BLaER1 (cell line): Measurements from ENCODE around the gene RNF224.

ENCODE experiments used
- H3K27ac ChIP-seq: shearing (Covaris generic); formaldehyde crosslinking; 2 replicates; pipeline ENCODE4 v1.8.1; 2022
- H3K27me3 ChIP-seq: shearing (Covaris generic); formaldehyde crosslinking; 2 replicates; pipeline ENCODE4 v1.8.1; 2022
- H3K36me3 ChIP-seq: shearing (Covaris generic); formaldehyde crosslinking; 2 replicates; pipeline ENCODE4 v1.8.1; 2022
- H3K4me1 ChIP-seq: shearing (Covaris generic); formaldehyde crosslinking; 2 replicates; pipeline ENCODE4 v1.8.1; 2022
- H3K4me2 ChIP-seq: shearing (Covaris generic); formaldehyde crosslinking; 2 replicates; pipeline ENCODE4 v1.8.1; 2022
- H3K4me3 ChIP-seq: shearing (Covaris generic); formaldehyde crosslinking; 2 replicates; pipeline ENCODE4 v1.8.1; 2022
- H3K9ac ChIP-seq: shearing (Covaris generic); formaldehyde crosslinking; 2 replicates; pipeline ENCODE4 v1.8.1; 2022
- H3K9me3 ChIP-seq: shearing (Covaris generic); formaldehyde crosslinking; 2 replicates; pipeline ENCODE4 v1.8.1; 2022
- H4K20me1 ChIP-seq: shearing (Covaris generic); formaldehyde crosslinking; 2 replicates; pipeline ENCODE4 v1.8.1; 2022
- Cebpa-rat ChIP-seq: shearing (Covaris generic); IDR thresholded peaks from 2 replicates; pipeline ENCODE4 v1.8.1; 2022

The RNF224 gene

GRCh38 chr9:137231372-137232039 lies 4.2 kb downstream of the RNF224 start:
- no peak for TF ChIP-seq Cebpa-rat
- Histone ChIP-seq H3K4me2 (peak overlapping the region; percentile 25; the same call in 1 of the 2 replicates), H3K36me3 (no peaks in the 10 kb centered on the region), H4K20me1 (peaks cover 17% of the 10 kb centered on the region; the same call in 1 of the 2 replicates), H3K27me3 (no peaks in the 10 kb centered on the region), H3K4me1 (peaks cover 76% of the 10 kb centered on the region), H3K9me3 (no peaks in the 10 kb centered on the region), H3K4me3 (no peak overlapping the region), H3K27ac (0 out of 2 replicates have a peak overlapping the region, but pooled peaks have one; percentile 12), H3K9ac (0 out of 2 replicates have a peak overlapping the region, but pooled peaks have one; percentile 46)

DNA sequence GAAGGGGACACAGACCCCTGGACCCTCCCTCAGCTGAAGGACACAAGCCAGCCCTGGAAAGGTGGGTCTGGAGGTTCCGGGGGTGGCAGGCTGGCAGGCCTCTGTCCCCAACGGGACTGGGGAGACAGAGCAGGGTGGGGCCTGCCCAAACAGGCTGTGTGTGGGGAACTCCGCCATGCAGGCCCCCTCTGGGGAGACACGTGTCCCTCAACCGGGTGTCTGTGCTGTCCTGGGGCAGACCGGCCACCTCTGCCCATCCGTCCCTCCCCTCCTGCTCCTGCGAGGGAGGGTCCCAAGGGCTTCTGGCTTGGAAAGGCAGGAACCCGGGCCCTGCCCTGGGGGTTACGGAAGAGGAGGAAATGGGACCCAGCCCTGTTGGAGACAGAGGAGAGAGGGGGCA lies 4.8 kb downstream of the RNF224 start:
- Histone ChIP-seq H4K20me1 (peaks cover 17% of the 10 kb centered on the region; the same call in 1 of the 2 replicates), H3K4me2 (peak overlapping the region; percentile 25), H3K27me3 (no peaks in the 10 kb centered on the region), H3K4me1 (peaks cover 80% of the 10 kb centered on the region), H3K27ac (0 out of 2 replicates have a peak overlapping the region, but pooled peaks have one; percentile 12), H3K9ac (0 out of 2 replicates have a peak overlapping the region, but pooled peaks have one; percentile 46), H3K9me3 (no peaks in the 10 kb centered on the region), H3K36me3 (no peaks in the 10 kb centered on the region), H3K4me3 (no peak overlapping the region)
- no peak for TF ChIP-seq Cebpa-rat

GRCh38 chr9:137232510-137232909 lies 5.2 kb downstream of the RNF224 start:
- no peaks in the 10 kb centered on the region for H3K36me3 ChIP-seq
- H3K27ac ChIP-seq, result 0 out of 2 replicates have a peak overlapping the region, but pooled peaks have one; percentile 12
- no peaks in the 10 kb centered on the region for H3K27me3 ChIP-seq
- no peaks in the 10 kb centered on the region for H3K9me3 ChIP-seq
- no peak overlapping the region for H3K4me3 ChIP-seq
- peaks cover 17% of the 10 kb centered on the region; the same call in 1 of the 2 replicates for H4K20me1 ChIP-seq
- H3K9ac ChIP-seq, result 0 out of 2 replicates have a peak overlapping the region, but pooled peaks have one; percentile 46
- no peak for TF ChIP-seq Cebpa-rat
- peak overlapping the region; percentile 25 for H3K4me2 ChIP-seq
- peaks cover 80% of the 10 kb centered on the region for H3K4me1 ChIP-seq

DNA sequence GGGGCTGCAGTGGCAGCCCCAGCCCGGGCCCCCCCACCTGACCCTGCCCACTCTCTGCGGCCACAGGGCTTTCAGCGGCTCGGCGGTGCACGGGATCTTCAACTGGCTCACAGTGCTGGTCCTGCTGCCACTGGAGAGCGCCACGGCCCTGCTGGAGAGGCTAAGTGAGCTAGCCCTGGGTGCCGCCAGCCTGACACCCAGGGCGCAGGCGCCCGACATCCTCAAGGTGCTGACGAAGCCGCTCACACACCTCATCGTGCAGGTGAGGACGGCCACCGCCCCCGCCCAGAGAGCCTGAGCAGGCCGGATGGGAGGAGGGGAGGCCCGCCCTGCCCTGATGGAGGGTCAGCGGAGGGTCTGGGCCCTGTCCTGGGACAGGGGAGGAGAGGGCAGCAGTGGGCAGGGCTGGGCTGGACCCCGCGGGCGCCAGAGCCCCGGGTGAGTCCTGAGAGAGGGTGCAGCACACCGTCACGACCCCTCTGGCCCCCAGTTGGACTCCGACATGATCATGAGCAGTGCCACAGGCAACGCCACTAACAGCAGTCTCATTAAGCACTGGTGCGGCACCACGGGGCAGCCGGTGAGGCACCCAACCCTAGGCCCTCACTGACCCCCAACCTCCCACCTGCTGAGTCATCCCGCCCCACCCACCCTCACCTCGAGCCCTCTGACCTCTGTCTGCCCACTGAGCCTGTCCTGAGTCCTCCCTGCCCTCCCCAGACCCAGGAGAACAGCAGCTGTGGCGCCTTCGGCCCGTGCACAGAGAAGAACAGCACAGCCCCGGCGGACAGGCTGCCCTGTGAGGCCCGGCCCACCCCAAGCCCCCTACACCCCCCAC lies 6.1 kb downstream of the RNF224 start:
- no peaks in the 10 kb centered on the region for H3K36me3 ChIP-seq
- no peak overlapping the region for H3K27ac ChIP-seq
- no peaks in the 10 kb centered on the region for H3K9me3 ChIP-seq
- H3K27me3 ChIP-seq, result no peaks in the 10 kb centered on the region
- H3K4me1 ChIP-seq, result peaks cover 83% of the 10 kb centered on the region
- H3K4me2 ChIP-seq, result no peak overlapping the region
- TF ChIP-seq Cebpa-rat, result no peak
- peaks cover 17% of the 10 kb centered on the region; the same call in 1 of the 2 replicates for H4K20me1 ChIP-seq
- H3K4me3 ChIP-seq, result no peak overlapping the region
- no peak overlapping the region for H3K9ac ChIP-seq

DNA sequence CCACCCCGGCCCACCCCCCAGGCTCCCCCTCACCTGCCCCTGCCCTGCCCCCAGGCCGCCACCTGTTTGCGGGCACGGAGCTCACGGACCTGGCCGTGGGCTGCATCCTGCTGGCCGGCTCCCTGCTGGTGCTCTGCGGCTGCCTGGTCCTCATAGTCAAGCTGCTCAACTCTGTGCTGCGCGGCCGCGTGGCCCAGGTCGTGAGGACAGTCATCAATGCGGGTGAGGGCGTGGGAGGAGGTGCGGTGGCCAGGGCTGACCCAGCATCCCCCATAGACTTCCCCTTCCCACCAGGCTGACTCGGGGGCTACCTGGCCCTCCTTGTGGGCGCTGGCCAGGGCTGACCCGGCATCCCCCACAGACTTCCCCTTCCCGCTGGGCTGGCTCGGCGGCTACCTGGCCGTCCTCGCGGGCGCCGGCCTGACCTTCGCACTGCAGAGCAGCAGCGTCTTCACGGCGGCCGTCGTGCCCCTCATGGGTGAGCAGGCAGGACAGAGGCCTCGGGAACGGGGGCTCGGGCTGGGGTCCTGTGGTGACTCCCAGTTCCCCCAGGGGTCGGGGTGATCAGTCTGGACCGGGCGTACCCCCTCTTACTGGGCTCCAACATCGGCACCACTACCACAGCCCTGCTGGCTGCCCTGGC lies 6.9 kb downstream of the RNF224 start:
- Histone ChIP-seq H3K4me2 (peak overlapping the region; percentile 98), H3K9me3 (no peaks in the 10 kb centered on the region), H3K27ac (peak overlapping the region; percentile 79; the same call in 1 of the 2 replicates), H3K4me1 (peaks cover 83% of the 10 kb centered on the region), H3K4me3 (peak overlapping the region; percentile 63), H3K36me3 (no peaks in the 10 kb centered on the region), H3K27me3 (no peaks in the 10 kb centered on the region), H3K9ac (peak overlapping the region; percentile 66; the same call in 1 of the 2 replicates), H4K20me1 (peaks cover 17% of the 10 kb centered on the region; the same call in 1 of the 2 replicates)
- TF ChIP-seq Cebpa-rat, result no peak

DNA sequence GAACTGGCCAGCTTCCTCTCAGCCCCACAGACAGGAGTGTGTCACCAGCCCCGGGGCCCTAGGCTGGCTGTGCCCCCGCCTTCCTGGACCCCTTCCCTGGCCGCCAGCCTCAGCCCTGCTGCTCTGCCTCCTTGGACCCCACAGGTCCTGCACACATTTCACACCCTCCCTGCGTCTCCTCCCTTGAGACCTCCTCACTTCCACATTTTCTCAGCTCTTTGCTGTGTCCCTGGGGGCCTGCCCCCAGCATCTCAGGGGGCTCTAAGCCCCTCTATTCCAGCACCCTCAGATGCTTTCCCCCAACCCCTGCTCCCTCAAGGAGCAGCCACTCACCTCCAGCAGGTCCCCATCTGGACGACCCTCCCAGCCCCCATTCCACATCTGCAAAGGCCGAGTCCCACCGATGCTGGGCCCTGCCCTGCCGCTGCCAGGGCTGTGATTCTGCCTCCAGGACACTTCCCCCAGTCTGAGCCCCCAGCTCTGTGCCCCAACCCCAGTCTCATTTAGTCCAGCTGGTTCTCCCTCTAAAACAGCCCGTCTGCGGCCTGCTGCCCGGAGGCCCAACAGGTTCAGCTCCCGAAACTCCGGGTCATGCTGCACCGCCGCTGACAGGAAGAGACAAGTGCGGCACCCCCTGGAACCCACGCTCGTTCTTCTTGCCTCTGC lies 7.6 kb downstream of the RNF224 start:
- Histone ChIP-seq H3K36me3 (no peaks in the 10 kb centered on the region), H3K4me3 (peak overlapping the region; percentile 63), H4K20me1 (peaks cover 17% of the 10 kb centered on the region; the same call in 1 of the 2 replicates), H3K27me3 (no peaks in the 10 kb centered on the region), H3K4me1 (peaks cover 83% of the 10 kb centered on the region), H3K4me2 (peak overlapping the region; percentile 98), H3K9me3 (no peaks in the 10 kb centered on the region), H3K9ac (peak overlapping the region; percentile 66), H3K27ac (peak overlapping the region; percentile 79)
- no peak for TF ChIP-seq Cebpa-rat

DNA sequence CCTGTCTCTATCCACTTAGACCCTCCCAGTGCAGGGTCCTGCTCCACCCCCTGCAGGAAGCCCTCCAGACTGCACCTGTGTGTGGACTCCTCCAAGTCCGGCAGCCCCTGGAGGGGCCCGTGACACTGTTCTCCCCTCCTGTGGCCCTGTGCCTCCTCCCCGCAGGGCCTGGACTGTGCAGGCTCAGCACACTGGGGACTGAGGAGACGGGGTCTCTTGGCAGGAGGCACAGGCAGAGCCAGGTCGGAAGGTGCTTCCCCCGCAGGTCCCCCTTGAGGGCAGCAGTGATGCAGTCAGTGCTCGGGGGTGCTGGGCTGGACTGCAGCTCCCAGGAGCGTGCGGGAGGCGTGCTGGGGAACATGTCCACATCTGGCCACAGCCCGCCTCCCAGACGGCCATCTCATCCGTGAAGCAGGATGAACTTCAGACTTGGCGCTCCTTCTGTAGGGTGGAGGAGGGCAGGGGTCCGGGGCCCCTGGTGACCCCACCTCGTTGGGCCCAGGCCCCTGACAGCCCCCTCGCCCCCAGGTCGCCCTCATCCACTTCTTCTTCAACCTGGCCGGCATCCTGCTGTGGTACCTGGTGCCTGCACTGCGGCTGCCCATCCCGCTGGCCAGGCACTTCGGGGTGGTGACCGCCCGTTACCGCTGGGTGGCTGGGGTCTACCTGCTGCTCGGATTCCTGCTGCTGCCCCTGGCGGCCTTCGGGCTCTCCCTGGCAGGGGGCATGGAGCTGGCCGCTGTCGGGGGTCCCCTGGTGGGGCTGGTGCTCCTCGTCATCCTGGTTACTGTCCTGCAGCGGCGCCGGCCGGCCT lies 8.3 kb downstream of the RNF224 start:
- Histone ChIP-seq H3K27me3 (no peaks in the 10 kb centered on the region), H3K4me3 (peak overlapping the region; percentile 63), H3K27ac (peak overlapping the region; percentile 79), H3K9ac (peak overlapping the region; percentile 66), H3K4me2 (peak overlapping the region; percentile 98), H3K4me1 (peaks cover 78% of the 10 kb centered on the region), H4K20me1 (peaks cover 17% of the 10 kb centered on the region; the same call in 1 of the 2 replicates), H3K36me3 (no peaks in the 10 kb centered on the region), H3K9me3 (no peaks in the 10 kb centered on the region)
- TF ChIP-seq Cebpa-rat, result no peak

- no peaks in the 10 kb centered on the region for H3K36me3 ChIP-seq
- H3K9ac ChIP-seq, result peak overlapping the region; percentile 69
- no peak for TF ChIP-seq Cebpa-rat
- peaks cover 17% of the 10 kb centered on the region; the same call in 1 of the 2 replicates for H4K20me1 ChIP-seq
- peak overlapping the region; percentile 63 for H3K4me3 ChIP-seq
- peaks cover 71% of the 10 kb centered on the region for H3K4me1 ChIP-seq
- H3K27ac ChIP-seq, result peak overlapping the region; percentile 84
- no peaks in the 10 kb centered on the region for H3K9me3 ChIP-seq
- H3K27me3 ChIP-seq, result no peaks in the 10 kb centered on the region
- H3K4me2 ChIP-seq, result peak overlapping the region; percentile 98
Observed at GRCh38 chr9:137236238-137236935, 9.1 kb downstream of the RNF224 start.
